Smooth muscle cell (in vitro differentiated cells): Measurements from ENCODE around the gene TNS1. TPM values are rescaled to one million over a fixed set of nuclear protein-coding genes. Genes with fewer than 3 reads are reported as not detected.
"Not testable (repeated sequence)": the region's sequence is repeated elsewhere in the genome, so short reads cannot be mapped to it uniquely, and the experiment has no call there.

Experiments used
- DNase-seq: peaks from one replicate; lab custom pipeline; 2025; ENCODE audit not compliant: unreplicated experiment; lab: John Stamatoyannopoulos, UW
- H2AFZ ChIP-seq: fragments of 200-600 bp; sonication (generic); 2 replicates; pipeline ENCODE4 v1.6.0; 2016; ENCODE audit warnings: antibody characterized with exemption, low read depth, mild to moderate bottlenecking
- H3F3A ChIP-seq: fragments of 200-600 bp; sonication (generic); 2 replicates; pipeline ENCODE4 v1.6.0; 2017; ENCODE audit warnings: antibody characterized with exemption, low read depth
- H3K27ac ChIP-seq: fragments of 200-600 bp; sonication (generic); 2 replicates; pipeline ENCODE4 v1.5.1; 2016; ENCODE audit warnings: low read depth, mild to moderate bottlenecking
- H3K27me3 ChIP-seq: fragments of 200-600 bp; sonication (generic); 2 replicates; pipeline ENCODE4 v1.6.1; 2016; ENCODE audit warnings: low read depth, mild to moderate bottlenecking
- H3K36me3 ChIP-seq: fragments of 200-600 bp; sonication (generic); 2 replicates; pipeline ENCODE4 v1.5.1; 2016; ENCODE audit warnings: low read depth
- H3K4me1 ChIP-seq: fragments of 200-600 bp; sonication (generic); 2 replicates; pipeline ENCODE4 v1.5.1; 2016; ENCODE audit warnings: low read depth
- H3K4me2 ChIP-seq: fragments of 200-600 bp; sonication (generic); 2 replicates; pipeline ENCODE4 v1.6.0; 2016; ENCODE audit warnings: mild to moderate bottlenecking
- H3K4me3 ChIP-seq: fragments of 200-600 bp; sonication (generic); 2 replicates; pipeline ENCODE4 v1.5.1; 2016; ENCODE audit warnings: mild to moderate bottlenecking
- H3K79me2 ChIP-seq: fragments of 200-600 bp; sonication (generic); 2 replicates; pipeline ENCODE4 v1.6.0; 2016; ENCODE audit warnings: low read depth, mild to moderate bottlenecking
- H3K9ac ChIP-seq: fragments of 200-600 bp; sonication (generic); 2 replicates; pipeline ENCODE4 v1.6.0; 2016; ENCODE audit warnings: low read depth
- H3K9me3 ChIP-seq: fragments of 200-600 bp; sonication (generic); replicated peaks from 2 replicates; pipeline ENCODE4 v1.5.1; 2016; ENCODE audit warnings: low read depth
- H4K20me1 ChIP-seq: fragments of 200-600 bp; sonication (generic); 2 replicates; pipeline ENCODE4 v1.6.0; 2016; ENCODE audit warnings: low read depth
- CTCF ChIP-seq: fragments of 200-600 bp; sonication (generic); IDR thresholded peaks from 2 replicates; pipeline ENCODE4 v1.5.1; 2017; ENCODE audit warnings: borderline replicate concordance, mild to moderate bottlenecking, antibody characterized with exemption; ENCODE audit not compliant: insufficient read depth, poor library complexity, severe bottlenecking
- WGBS: methylation state at CpG from one replicate; pipeline ENCODE4 v1.1.7; 2016; ENCODE audit warnings: low lambda C conversion rate; 5-methylcytosine and 5-hydroxymethylcytosine counted together
- polyA plus RNA-seq: library from polyadenylated mRNA; unstranded; fragments of >200 nt; fragmentation: Nextera tagmentation; extraction: Ambion mirVana; gene quantifications from 2 replicates; pipeline ENCODE4 v1.2.1, GENCODE V29; 2016
- total RNA-seq: library from RNA; depleted of rRNA; stranded (reverse); fragments of >200 nt; gene quantifications from 2 replicates; pipeline ENCODE4 v1.2.3, GENCODE V29; 2014

Gene TNS1
- total and polyA plus RNA-seq, 2 experiments from 2014 or later = 52.3 to 61.5 TPM

DNA sequence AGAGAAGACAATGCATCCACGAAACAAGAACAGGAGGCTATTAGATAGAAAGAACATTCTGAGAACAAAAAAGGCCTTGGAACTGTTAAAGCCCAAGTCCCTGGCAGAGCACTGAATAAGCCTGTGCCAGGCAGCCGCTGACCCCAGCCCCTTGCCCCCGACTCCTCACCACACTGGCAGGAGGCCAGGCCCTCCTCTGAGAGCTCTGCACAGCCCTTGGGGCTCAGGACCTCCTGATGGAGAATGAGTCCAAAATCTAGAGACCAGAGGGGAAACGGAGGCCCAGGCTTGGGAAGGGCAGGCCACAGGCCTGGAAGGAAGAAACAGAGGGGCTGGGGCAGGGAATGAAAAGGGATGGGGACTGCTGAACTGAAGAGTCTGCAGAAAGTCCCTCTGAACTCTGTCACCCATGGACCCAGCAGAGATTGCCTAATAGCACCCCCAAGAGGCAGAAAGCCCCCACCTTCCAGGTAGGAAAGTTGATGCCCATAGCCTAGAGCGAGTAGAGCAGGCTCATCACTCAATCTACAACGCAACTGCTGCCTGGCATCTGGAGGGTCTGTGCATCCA lies 18.3 kb upstream of the TNS1 start:
- TF ChIP-seq CTCF = no peak
- Histone ChIP-seq H4K20me1 (no peaks in the 10 kb centered on the region), H3K4me1 (peaks cover 21% of the 10 kb centered on the region), H3K27me3 (no peaks in the 10 kb centered on the region), H3K9me3 (no peaks in the 10 kb centered on the region), H3K4me2 (no peak overlapping the region), H2AFZ (no peak overlapping the region), H3K9ac (no peak overlapping the region), H3K36me3 (no peaks in the 10 kb centered on the region), H3F3A (no peaks in the 10 kb centered on the region), H3K79me2 (no peaks in the 10 kb centered on the region), H3K27ac (no peak overlapping the region), H3K4me3 (no peak overlapping the region)
- 96% methylated on average over 6 of the region's 6 CpGs for WGBS
- no peak for DNase-seq

DNA sequence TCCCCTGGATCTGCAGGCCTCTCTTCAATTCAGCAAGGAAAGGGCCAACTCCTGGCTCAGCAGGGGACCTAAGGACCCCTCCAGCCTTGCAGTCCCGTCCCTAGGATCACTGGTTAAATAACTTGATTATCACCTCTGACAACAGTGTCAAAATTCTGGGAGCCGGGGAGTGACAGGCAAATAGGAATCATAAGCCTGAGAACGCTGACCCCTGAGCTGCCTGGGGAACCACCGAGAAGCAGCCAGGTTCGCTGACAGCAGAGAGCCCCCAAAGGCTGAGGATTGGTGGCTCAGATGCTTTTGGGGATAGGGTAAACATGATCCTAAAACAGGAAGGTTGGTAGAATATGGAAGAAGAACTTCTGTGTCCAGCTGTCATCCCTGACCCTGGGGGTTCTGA lies 17.5 kb upstream of the TNS1 start:
- Histone ChIP-seq H4K20me1 (no peaks in the 10 kb centered on the region), H3K9ac (no peak overlapping the region), H3K4me1 (peaks cover 23% of the 10 kb centered on the region), H3K9me3 (no peaks in the 10 kb centered on the region), H3K27ac (no peak overlapping the region), H3K79me2 (no peaks in the 10 kb centered on the region), H2AFZ (no peak overlapping the region), H3F3A (no peaks in the 10 kb centered on the region), H3K36me3 (no peaks in the 10 kb centered on the region), H3K27me3 (no peaks in the 10 kb centered on the region), H3K4me2 (no peak overlapping the region), H3K4me3 (no peak overlapping the region)
- no peak for TF ChIP-seq CTCF
- WGBS = 92% methylated on average over 5 of the region's 5 CpGs
- DNase-seq = no peak

GRCh38 chr2:218019411-218020060 lies 16.7 kb upstream of the TNS1 start:
- WGBS = 93% methylated on average over 7 of the region's 7 CpGs

DNA sequence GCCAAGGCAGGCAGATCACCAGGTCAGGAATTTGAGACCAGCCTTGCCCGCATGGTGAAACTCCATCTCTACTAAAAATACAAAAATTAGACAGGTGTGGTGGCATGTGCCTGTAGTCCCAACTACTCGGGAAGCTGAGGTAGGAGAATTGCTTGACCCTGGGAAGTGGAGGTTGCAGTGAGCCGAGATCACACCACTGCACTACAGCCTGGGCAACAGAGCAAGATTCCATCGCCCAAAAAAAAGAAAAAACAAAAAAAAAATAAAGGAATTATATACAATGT lies 16.0 kb upstream of the TNS1 start:
- H3K27ac ChIP-seq, H3K79me2 ChIP-seq, H4K20me1 ChIP-seq, H3K27me3 ChIP-seq, H2AFZ ChIP-seq, H3F3A ChIP-seq, DNase-seq, H3K9ac ChIP-seq, H3K4me2 ChIP-seq, H3K36me3 ChIP-seq, H3K9me3 ChIP-seq, H3K4me3 ChIP-seq: not testable (repeated sequence)
- H3K4me1 ChIP-seq = peaks cover 23% of the 10 kb centered on the region
- WGBS = 95% methylated on average over 4 of the region's 4 CpGs

More at GRCh38 chr2:218019411-218020060, 16.7 kb upstream of the TNS1 start:
- TF ChIP-seq CTCF = no peak
- Histone ChIP-seq H3K9me3 (no peaks in the 10 kb centered on the region), H3K4me1 (peaks cover 23% of the 10 kb centered on the region), H3K27ac (no peak overlapping the region), H3F3A (no peaks in the 10 kb centered on the region), H3K4me2 (no peak overlapping the region), H2AFZ (no peak overlapping the region), H3K4me3 (no peak overlapping the region), H3K79me2 (no peaks in the 10 kb centered on the region), H3K27me3 (no peaks in the 10 kb centered on the region), H3K9ac (no peak overlapping the region), H4K20me1 (no peaks in the 10 kb centered on the region), H3K36me3 (no peaks in the 10 kb centered on the region)
- no peak for DNase-seq
